OCI-LY1 (cell line): ENCODE data around the gene CCDC68.

Experiments
- CTCF ChIP-seq: fragments of 200-600 bp; sonication (generic), shearing (Covaris generic); IDR thresholded peaks from 2 replicates; pipeline ENCODE4 v1.5.1; 2017; ENCODE audit warnings: mild to moderate bottlenecking, antibody characterized with exemption, low read length, moderate library complexity, mixed read lengths
- EZH2 ChIP-seq: fragments of 200-600 bp; sonication (generic), shearing (Covaris generic); IDR thresholded peaks from 2 replicates; pipeline ENCODE4 v1.8.0; 2017; ENCODE audit warnings: borderline replicate concordance, mixed run types, mild to moderate bottlenecking, antibody characterized with exemption, low read length, moderate library complexity, mixed read lengths

GRCh38 chr18:54975598-54975997, 16.3 kb upstream of the CCDC68 start:
- TF ChIP-seq CTCF, result no peak
- TF ChIP-seq EZH2, result no peak
